Endothelial cell of umbilical vein (primary cell): ENCODE data around the gene LIM2. TPM values are rescaled to one million over a fixed set of nuclear protein-coding genes. Genes with fewer than 3 reads are reported as not detected.
A peak's percentile ranks its signal among the peaks of the same experiment; 100 is the strongest.

Experiments used
- BruUV-seq: library from RNA; stranded (reverse); fragments of 400-500 nt; replicated peaks from 2 replicates; lab custom pipeline; 2021; lab: Mats Ljungman, UMichigan
- CTCF ChIA-PET: fragments of 300-600, 350-600 bp; sonication (Branson Sonifier 250); formaldehyde crosslinking; loops from one replicate; lab custom pipeline; 2021; ENCODE audit warnings: antibody characterized with exemption, inconsistent platforms; lab: Charles Lee
- POLR2A ChIA-PET: fragments of 300-600, 350-600 bp; sonication (Branson Sonifier 250); formaldehyde crosslinking; loops from one replicate; lab custom pipeline; 2021; ENCODE audit warnings: antibody characterized with exemption, inconsistent platforms; lab: Charles Lee
- DNase-seq: peaks from one replicate; pipeline ENCODE4 v3.0.0-alpha.2; 2011; ENCODE audit warnings: low read depth, low spot score
- FAIRE-seq: peaks from 2 replicates; lab custom pipeline; 2011; peaks lifted over from hg19 to GRCh38; lab: Jason Lieb, UNC
- H2AFZ ChIP-seq: 2 replicates; pipeline ENCODE4 v1.6.0; 2012; ENCODE audit warnings: low read depth, low read length, control low read depth, inconsistent platforms
- H3K27ac ChIP-seq: 2 replicates; pipeline ENCODE4 v1.5.1; 2011; ENCODE audit warnings: low read depth, mild to moderate bottlenecking, control low read depth, low read length, moderate library complexity; ENCODE audit not compliant: insufficient read depth
- H3K27me3 ChIP-seq, 2 experiments: 2 replicates each; pipeline versions ENCODE4 v1.6.0 to v1.6.1; 2011; ENCODE audit warnings: low read length in 2 of 2, mixed read lengths in 1 of 2; ENCODE audit not compliant: control insufficient read depth in 2 of 2, insufficient read depth in 2 of 2
- H3K36me3 ChIP-seq, 2 experiments: 2 replicates in 1 of 2; 3 replicates in 1 of 2; pipeline ENCODE4 v1.5.1; 2011; ENCODE audit warnings: low read length in 2 of 2, mild to moderate bottlenecking in 1 of 2, moderate library complexity in 1 of 2; ENCODE audit not compliant: control insufficient read depth in 2 of 2, insufficient read depth in 2 of 2; ENCODE audit errors: extremely low read depth in 1 of 2
- H3K4me1 ChIP-seq: 3 replicates; pipeline ENCODE4 v1.5.1; 2011; ENCODE audit warnings: mild to moderate bottlenecking, low read length; ENCODE audit not compliant: control insufficient read depth, insufficient read depth; ENCODE audit errors: extremely low read depth
- H3K4me2 ChIP-seq: 2 replicates; pipeline ENCODE4 v1.6.1; 2011; ENCODE audit warnings: low read length, control low read depth, mixed read lengths; ENCODE audit not compliant: insufficient read depth
- H3K4me3 ChIP-seq, 3 experiments: fragments of 200-600 bp in 1 of 3; sonication (generic), shearing (Covaris generic) in 1 of 3; replicated peaks in 1 of 3; 2 replicates each; pipeline ENCODE4 v1.5.1; 2011 to 2016; ENCODE audit warnings: control low read depth in 3 of 3, low read length in 3 of 3, mild to moderate bottlenecking in 2 of 3, inconsistent platforms in 1 of 3, low read depth in 1 of 3, moderate library complexity in 1 of 3; ENCODE audit not compliant: insufficient read depth in 1 of 3
- H3K79me2 ChIP-seq: 2 replicates; pipeline ENCODE4 v1.6.0; 2012; ENCODE audit warnings: low read length, inconsistent platforms; ENCODE audit not compliant: control insufficient read depth, insufficient read depth
- H3K9ac ChIP-seq: replicated peaks from 2 replicates; pipeline ENCODE3; 2011; ENCODE audit warnings: low read length, control low read depth; ENCODE audit not compliant: insufficient read depth; ENCODE audit errors: extremely low read depth
- H3K9me1 ChIP-seq: replicated peaks from 3 replicates; pipeline ENCODE4 v1.6.0; 2011; ENCODE audit warnings: mild to moderate bottlenecking, low read length; ENCODE audit not compliant: control insufficient read depth, insufficient read depth; ENCODE audit errors: extremely low read depth
- H3K9me3 ChIP-seq: replicated peaks from 2 replicates; pipeline ENCODE4 v1.5.1; 2012; ENCODE audit warnings: low read length, inconsistent platforms; ENCODE audit not compliant: control insufficient read depth, insufficient read depth
- H4K20me1 ChIP-seq: replicated peaks from 2 replicates; pipeline ENCODE3; 2011; ENCODE audit warnings: mild to moderate bottlenecking, low read length; ENCODE audit not compliant: control insufficient read depth, insufficient read depth; ENCODE audit errors: extremely low read depth
- GATA2 ChIP-seq: IDR thresholded peaks from 2 replicates; pipeline ENCODE4 v1.7.0; 2011; ENCODE audit warnings: low read depth, mild to moderate bottlenecking, moderate library complexity, mixed read lengths, low read length; ENCODE audit not compliant: insufficient read length, insufficient read depth
- MYC ChIP-seq: IDR thresholded peaks from one replicate; pipeline ENCODE4 v1.6.1; 2011; ENCODE audit warnings: mild to moderate bottlenecking, low read depth, low read length
- dilution Hi-C: fragments of 300-500 bp; cut with MboI; formaldehyde crosslinking; loops from one replicate; pipeline ENCODE4 v1.15.0; 2019; ENCODE audit warnings: low sequenced_read_pairs; ENCODE audit not compliant: extremely low pct_ligation_motif_present
- intact Hi-C: fragments of 100-400 bp; cut with micrococcal nuclease; formaldehyde crosslinking; loops from one replicate; pipeline ENCODE4 v1.10.0; 2022
- polyA plus RNA-seq, 4 experiments: library from polyadenylated mRNA; depleted of rRNA in 3 of 4; stranded (reverse) in 3 of 4; unstranded in 1 of 4; fragments of >200 nt; gene quantifications; 2 replicates each; pipeline versions ENCODE4 v1.2.1 to v1.2.3, GENCODE V29; 2011 to 2012; ENCODE audit warnings: missing spikeins in 1 of 4
- total RNA-seq: library from RNA; stranded (reverse); gene quantifications from 2 replicates; pipeline ENCODE4 v1.2.3, GENCODE V29; 2021
- TF ChIP-seq, protein P1 (sequence below), 2 donors: IDR thresholded peaks; 1 replicate in 1 of 2; 2 replicates in 1 of 2; pipeline ENCODE4 v1.5.1; 2011; ENCODE audit warnings: low read length in 2 of 2, mild to moderate bottlenecking in 2 of 2, moderate library complexity in 2 of 2, control low read depth in 1 of 2, inconsistent platforms in 1 of 2, low read depth in 1 of 2; ENCODE audit not compliant: insufficient read depth in 1 of 2; ENCODE audit errors: extremely low read depth in 1 of 2
- TF ChIP-seq, protein P2 (sequence below): IDR thresholded peaks from 2 replicates; pipeline ENCODE4 v1.6.1; 2011; ENCODE audit not compliant: insufficient read depth, insufficient read length

LIM2 gene
- total and polyA plus RNA-seq, 2 donors (not counting 3 experiments of a cell fraction or from before 2014, with no cell fraction given), result not detected

DNA sequence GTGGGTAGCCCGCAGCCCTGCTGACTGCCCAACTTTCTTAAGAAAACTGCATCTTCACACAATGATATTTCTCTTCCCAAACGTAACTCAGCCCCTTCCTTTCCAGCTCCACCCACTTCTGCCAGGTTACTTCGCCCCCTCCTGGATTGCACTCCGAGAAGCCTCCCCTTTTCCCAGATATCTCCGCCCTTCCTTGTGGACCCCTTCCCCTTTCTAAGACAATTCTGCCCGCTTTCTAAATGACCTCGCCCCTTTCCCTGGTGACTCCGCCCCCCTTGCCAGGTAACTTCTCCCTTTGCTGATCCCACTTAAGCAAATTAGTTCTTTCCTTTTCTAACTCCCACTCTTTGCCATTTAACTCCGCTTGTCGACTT is 48.5 kb downstream of the LIM2 start:
- Histone ChIP-seq H3K9me1 (no peaks in the 10 kb centered on the region), H2AFZ (peak overlapping the region; percentile 98), H3K79me2 (no peaks in the 10 kb centered on the region), H3K36me3 (no peaks in the 10 kb centered on the region), H3K4me1 (peaks cover 8% of the 10 kb centered on the region), H3K27ac (peak overlapping the region; percentile 6), H3K4me3 (peak overlapping the region; percentile 55 to 82 (median 73)), H3K4me2 (peak overlapping the region; percentile 94), H3K27me3 (no peaks in the 10 kb centered on the region), H3K9me3 (no peaks in the 10 kb centered on the region), H4K20me1 (no peaks in the 10 kb centered on the region), H3K9ac (no peak overlapping the region)
- TF ChIP-seq, protein P1, sequence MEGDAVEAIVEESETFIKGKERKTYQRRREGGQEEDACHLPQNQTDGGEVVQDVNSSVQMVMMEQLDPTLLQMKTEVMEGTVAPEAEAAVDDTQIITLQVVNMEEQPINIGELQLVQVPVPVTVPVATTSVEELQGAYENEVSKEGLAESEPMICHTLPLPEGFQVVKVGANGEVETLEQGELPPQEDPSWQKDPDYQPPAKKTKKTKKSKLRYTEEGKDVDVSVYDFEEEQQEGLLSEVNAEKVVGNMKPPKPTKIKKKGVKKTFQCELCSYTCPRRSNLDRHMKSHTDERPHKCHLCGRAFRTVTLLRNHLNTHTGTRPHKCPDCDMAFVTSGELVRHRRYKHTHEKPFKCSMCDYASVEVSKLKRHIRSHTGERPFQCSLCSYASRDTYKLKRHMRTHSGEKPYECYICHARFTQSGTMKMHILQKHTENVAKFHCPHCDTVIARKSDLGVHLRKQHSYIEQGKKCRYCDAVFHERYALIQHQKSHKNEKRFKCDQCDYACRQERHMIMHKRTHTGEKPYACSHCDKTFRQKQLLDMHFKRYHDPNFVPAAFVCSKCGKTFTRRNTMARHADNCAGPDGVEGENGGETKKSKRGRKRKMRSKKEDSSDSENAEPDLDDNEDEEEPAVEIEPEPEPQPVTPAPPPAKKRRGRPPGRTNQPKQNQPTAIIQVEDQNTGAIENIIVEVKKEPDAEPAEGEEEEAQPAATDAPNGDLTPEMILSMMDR (IDR thresholded peaks at IDR 0.05; ENCODE audit: extremely low read depth in 1 of 2, insufficient read depth in 1 of 2, low read depth in 1 of 2, low read length in 2 of 2), result no peak
- TF ChIP-seq GATA2 (no peak), MYC (no peak)
- TF ChIP-seq, protein P2, sequence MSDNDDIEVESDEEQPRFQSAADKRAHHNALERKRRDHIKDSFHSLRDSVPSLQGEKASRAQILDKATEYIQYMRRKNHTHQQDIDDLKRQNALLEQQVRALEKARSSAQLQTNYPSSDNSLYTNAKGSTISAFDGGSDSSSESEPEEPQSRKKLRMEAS, result no peak
- dilution Hi-C loops (no loop called here), intact Hi-C loops (loop anchor here (1.0 to 5.0 kb wide), 6 partner anchors 28 to 350 kb away; partner anchors contain the start of gene CTU1)
- no peak for DNase-seq
- ChIA-PET CTCF (interaction anchor here (0.6 to 1.8 kb wide), 24 partner anchors 12 to 350 kb away, joined by 3 to 27 read pairs (median 4); partner anchors contain the start of genes CLDND2, ETFB and ZNF175), POLR2A (interaction anchor here (0.7 to 1.3 kb wide), 3 partner anchors 23 to 28 kb away, joined by 4 to 8 read pairs (median 6); partner anchors contain the start of gene ETFB)
- no peak for FAIRE-seq
- BruUV-seq, result no TSS peak
